T-helper 1 cell treated with Interleukin-12 subunit alpha and Interleukin-12 subunit beta and Interleukin-4 antibody, amounts not matched to agents 30 ng/mL and 1 ng/mL, for 36 hours (primary cell): ENCODE measurements around the gene THBS1. TPM values are rescaled to one million over a fixed set of nuclear protein-coding genes. Genes with fewer than 3 reads are reported as not detected.

Experiments used
- intact Hi-C: fragments of 100-400 bp; cut with micrococcal nuclease; formaldehyde crosslinking; loops from one replicate; pipeline ENCODE4 v1.15.1; 2024
- total RNA-seq: library from RNA; stranded (reverse); gene quantifications from 2 replicates; pipeline ENCODE4 v1.2.3, GENCODE V29; 2022

Gene THBS1
- total RNA-seq, 1 donor from 2014 or later = 3.1 TPM

GRCh38 chr15:39573844-39574243, 7.0 kb upstream of the THBS1 start:
- intact Hi-C loops = no loop called here

GRCh38 chr15:39574427-39574826, 6.5 kb upstream of the THBS1 start:
- intact Hi-C loops = no loop called here

GRCh38 chr15:39575180-39575579, 5.7 kb upstream of the THBS1 start:
- intact Hi-C loops = no loop called here

GRCh38 chr15:39578851-39579486, 1.9 kb upstream of the THBS1 start:
- intact Hi-C loops = no loop called here

- intact Hi-C loops = loop anchor here (1.0 to 5.0 kb wide), 9 partner anchors 44 to 1139 kb away; no protein-coding TSS in a partner anchor
These were observed 1.3 kb upstream of the THBS1 start for GRCh38 chr15:39579487-39580116.

GRCh38 chr15:39580117-39580484, 778 bp upstream of the THBS1 start:
- intact Hi-C loops = loop anchor here (1.0 to 5.0 kb wide), 9 partner anchors 43 to 1139 kb away; no protein-coding TSS in a partner anchor

- intact Hi-C loops = loop anchor here (2.0 to 5.0 kb wide), 3 partner anchors 154 to 1141 kb away; no protein-coding TSS in a partner anchor
These were observed 438 bp downstream of the THBS1 start for GRCh38 chr15:39581242-39581792.

- intact Hi-C loops = loop anchor here (2.0 to 5.0 kb wide), 3 partner anchors 155 to 1141 kb away; no protein-coding TSS in a partner anchor
These were observed 960 bp downstream of the THBS1 start for GRCh38 chr15:39581793-39582285.

GRCh38 chr15:39582286-39582976, 1.6 kb downstream of the THBS1 start:
- intact Hi-C loops = loop anchor here (5.0 kb wide), 1 partner anchor 155 kb away; no protein-coding TSS in a partner anchor

- intact Hi-C loops = loop anchor here (1.0 to 5.0 kb wide), 3 partner anchors 103 to 174 kb away; no protein-coding TSS in a partner anchor
These were observed 2.2 kb downstream of the THBS1 start for GRCh38 chr15:39582977-39583595.

- intact Hi-C loops = loop anchor here (1.0 to 5.0 kb wide), 3 partner anchors 103 to 174 kb away; no protein-coding TSS in a partner anchor
These were observed 2.9 kb downstream of the THBS1 start for GRCh38 chr15:39583596-39584265.

- intact Hi-C loops = loop anchor here (5.0 kb wide), 1 partner anchor 157 kb away; no protein-coding TSS in a partner anchor
These were observed 3.4 kb downstream of the THBS1 start for GRCh38 chr15:39584266-39584659.

- intact Hi-C loops = loop anchor here (5.0 kb wide), 1 partner anchor 158 kb away; no protein-coding TSS in a partner anchor
These were observed 3.9 kb downstream of the THBS1 start for GRCh38 chr15:39584662-39585388.

- intact Hi-C loops = no loop called here
These were observed 4.5 kb downstream of the THBS1 start for GRCh38 chr15:39585389-39585841.

GRCh38 chr15:39585871-39586301, 5.0 kb downstream of the THBS1 start:
- intact Hi-C loops = no loop called here

GRCh38 chr15:39586387-39587095, 5.7 kb downstream of the THBS1 start:
- intact Hi-C loops = no loop called here

- intact Hi-C loops = no loop called here
These were observed 6.3 kb downstream of the THBS1 start for GRCh38 chr15:39587096-39587721.
